Stimulated activated CD4-positive, alpha-beta T cell treated with anti-CD3 and anti-CD28 coated beads, Interleukin-1b, Interleukin-23, amount 100 ng/mL, for 24 hours (primary cell): ENCODE data around the gene REXO1.

ENCODE experiments used
- DNase-seq, 4 experiments: peaks; one replicate each; pipeline ENCODE4 v3.0.0-alpha.2; 2020; ENCODE audit warnings: low read depth in 4 of 4, low spot score in 1 of 4

REXO1 gene

DNA sequence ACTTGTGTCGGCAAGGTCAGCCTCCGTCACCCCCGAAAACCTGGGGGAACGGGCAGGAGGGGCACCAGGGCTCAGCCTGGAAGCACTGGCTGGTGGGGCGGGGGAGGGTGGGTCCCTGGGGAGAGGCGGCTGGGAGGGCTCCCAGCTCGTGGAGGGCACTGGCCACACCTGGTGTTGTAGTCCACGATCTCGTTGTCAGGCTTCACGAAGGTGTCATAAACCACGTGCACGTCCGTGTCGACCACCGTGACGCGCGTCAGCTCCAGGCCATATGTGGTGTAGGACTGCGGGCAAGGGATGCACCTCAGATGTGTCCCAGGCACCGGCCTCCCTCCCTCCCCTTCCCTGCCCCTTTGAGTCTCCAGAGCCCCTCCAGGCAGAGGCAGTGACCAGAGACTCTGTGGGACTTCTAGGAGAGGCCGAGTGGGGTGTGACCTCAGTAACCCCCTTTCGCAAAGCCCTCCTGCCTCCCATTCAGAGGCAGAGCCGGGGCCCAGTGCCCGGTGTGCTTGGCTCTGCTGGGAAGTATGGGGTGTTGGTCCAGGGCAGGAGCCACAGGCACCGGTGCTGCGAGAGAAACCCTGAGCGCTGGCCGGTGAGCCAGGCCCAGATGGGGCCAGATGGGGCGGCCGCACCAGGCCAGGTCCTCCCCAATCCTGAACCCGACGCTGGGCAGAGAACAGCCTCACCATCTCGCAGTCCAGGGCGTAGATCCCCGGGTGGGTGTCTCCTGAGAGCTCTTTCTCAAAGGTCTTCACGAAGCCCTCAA lies 31.6 kb downstream of the REXO1 start:
- DNase-seq = no peak

DNA sequence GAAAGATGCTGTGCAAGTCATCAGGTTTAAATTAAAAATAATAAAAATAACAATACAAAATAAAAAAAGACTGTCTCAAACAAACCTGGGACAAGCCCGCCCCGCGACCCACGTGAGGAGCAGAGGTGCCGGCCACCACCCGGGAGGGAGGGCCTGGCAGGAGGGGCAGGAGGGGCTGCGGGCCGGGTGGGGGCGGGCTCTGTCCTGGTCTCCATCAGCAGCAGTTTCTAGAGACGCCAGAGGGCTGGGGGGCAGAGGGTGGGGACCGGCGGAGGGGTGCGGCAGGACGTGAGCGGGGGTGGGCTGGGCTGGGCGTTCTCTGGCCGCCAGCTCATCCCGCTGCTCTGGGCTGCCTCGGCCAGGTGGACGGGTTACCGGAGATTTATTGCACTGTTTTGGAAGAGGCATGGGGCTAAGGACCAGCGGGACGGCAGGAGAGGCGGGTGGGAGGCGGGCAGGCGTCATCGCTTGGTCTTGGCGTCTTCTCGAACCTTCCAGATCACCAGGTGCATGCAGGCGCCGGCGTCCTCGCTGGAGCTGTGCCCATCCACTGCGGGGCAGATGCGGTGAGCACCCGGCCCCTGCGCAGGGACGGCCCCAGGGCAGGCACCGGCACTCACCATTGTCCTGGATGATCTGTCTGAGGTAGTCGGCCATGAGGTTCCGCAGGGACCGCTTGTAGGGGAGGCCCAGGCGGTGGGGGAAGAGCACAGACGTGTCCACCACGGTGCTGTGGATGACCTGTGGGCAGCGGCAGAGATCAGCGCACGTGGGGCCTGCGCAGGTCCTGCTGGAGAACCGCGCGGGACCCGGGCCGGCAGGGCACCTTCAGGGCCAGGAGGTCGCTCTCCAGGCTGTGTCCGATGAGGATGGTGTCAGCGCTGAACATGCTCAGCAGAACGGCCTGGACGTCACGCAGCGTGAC lies 32.4 kb downstream of the REXO1 start:
- no peak for DNase-seq

DNA sequence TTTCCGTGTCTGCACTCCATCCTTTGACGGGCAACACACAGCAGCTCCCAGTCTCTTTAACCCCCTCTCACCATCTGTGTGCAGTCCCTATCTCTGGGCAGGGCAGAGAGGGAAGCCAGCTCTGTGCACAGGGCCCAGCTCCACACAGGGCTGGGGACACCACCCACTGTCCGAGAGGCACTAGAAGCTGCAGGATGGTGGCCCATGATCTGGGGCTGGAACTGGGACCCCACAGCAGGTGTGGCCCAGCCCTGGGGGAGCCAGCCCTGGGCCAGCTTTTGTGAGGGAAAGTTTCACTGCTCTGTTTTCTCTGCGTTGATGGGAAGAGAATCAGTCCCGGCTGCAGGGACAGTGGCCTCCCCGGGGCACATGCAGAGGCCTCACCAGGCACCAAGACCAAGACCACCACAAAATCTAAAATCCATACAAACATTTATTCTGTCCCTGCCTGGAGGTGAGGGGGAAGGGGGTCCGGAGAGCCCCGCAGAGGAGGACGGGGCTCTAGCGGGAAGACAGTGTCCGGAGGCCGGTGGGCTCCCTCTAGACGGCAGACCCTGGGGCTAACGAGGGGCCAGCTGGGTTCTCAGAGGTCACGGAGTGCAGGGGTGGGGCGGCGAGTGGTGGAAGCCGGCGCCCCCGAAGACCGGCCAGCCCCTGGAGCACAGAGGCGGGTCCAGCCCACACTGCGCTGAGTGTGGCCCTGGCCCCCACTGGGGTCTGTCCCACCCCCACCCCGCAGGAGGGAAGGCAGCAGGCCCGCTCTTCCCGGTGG lies 33.3 kb downstream of the REXO1 start:
- no peak for DNase-seq

DNA sequence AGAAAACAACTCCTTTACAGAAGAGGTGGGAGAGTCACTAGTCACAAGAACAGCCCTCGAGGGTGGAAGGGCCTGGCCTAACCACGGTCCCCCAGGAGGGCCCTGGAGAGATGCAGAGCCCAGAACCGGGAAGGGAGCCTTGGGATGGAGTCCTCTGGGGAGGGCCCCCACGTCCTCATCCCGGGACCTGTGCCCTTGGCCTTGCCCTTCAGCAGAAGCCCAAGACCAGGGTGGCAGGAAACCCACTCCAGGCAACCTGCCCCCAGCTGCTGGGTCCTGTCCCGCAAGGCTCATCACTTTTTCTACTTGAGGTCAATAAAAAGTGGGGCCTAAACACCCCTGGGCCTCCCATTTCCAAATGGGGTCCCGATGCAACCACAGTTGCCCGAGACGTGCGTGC lies 33.9 kb downstream of the REXO1 start:
- DNase-seq = no peak

DNA sequence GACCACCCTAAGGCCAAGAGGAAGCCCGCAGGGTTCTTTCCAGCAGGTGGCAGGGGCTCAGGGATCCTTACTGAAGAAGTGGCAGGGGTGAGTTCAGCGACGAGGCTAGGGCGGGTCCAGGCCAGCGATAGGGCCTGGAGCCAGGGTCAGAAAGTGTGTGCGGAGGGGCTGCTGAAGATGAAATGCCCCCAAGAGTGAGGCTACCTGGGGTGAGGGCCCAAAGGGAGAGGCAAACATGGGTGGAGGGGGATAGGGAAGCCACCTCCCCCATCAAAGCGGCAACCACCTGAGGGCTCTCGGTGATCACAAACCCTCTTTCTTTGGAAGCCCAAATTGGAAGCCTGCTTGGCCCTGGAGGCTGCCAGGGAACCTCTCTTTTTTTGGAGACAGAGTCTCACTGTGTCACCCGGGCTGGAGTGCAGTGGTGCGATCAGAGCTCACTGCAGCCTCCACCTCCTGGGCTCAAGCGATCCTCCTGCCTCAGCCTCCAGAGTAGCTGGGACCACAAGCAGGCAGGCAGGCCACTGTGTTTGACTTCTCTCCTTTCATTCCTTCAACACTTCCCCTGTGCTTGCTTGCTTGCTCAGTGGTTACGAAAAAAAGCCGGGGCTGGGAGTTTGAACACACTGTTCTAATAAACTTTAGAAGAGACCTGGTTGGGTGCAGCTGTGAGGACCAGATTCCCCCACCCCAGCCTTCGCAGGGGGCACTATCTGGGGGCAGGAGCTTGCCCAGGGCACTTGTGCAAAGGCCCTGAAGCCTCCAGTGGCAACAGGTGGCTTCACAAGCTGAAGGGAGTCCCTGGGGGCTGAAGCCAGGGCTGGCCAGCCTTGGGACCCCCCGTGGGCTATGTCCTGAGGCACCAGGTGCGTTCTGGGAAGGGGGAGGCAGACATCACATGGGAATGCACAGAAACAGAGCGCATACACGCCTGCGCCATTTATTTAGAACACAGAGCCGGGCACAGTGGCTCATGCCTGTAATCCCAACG lies 34.8 kb downstream of the REXO1 start:
- no peak for DNase-seq

DNA sequence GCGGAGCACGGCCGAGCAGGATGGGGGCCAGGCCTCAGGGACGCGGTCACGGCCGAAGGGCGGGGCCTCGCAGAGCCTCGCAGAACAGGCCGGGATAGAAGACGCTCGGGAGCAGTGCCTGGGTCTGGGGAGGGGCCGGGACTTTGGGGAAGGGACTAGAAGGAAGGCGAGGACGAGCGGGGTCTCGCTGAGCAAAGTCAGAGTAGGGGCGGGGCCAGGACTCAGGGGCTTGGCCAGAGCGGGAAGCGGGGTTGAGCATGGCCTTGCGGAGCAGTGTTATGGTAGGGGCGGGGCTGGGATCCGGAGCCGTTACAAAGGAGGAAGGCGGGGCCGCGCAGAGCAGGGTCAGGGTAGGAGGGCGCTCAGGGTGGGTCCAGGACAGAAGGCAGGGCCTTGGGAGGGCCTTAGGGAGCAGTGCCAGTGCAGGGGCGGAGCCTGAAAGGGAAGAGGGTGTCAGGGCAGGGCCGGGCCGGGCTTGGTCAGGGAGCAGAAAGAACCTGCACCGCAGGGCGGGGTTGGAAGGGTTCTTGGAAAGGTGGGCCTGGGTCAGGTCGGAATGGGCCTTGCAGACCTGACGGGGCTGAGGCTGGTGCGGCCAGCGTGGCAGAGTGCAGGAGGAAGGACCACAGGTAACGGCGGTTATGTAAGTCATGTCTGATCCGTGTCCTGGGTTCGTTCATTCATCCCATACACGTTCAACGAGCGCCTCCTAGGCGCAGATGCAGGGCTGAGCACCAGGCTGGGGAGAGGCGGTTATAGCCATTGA lies 35.7 kb downstream of the REXO1 start:
- DNase-seq = peak; percentile 50 to 84 (median 61)

DNA sequence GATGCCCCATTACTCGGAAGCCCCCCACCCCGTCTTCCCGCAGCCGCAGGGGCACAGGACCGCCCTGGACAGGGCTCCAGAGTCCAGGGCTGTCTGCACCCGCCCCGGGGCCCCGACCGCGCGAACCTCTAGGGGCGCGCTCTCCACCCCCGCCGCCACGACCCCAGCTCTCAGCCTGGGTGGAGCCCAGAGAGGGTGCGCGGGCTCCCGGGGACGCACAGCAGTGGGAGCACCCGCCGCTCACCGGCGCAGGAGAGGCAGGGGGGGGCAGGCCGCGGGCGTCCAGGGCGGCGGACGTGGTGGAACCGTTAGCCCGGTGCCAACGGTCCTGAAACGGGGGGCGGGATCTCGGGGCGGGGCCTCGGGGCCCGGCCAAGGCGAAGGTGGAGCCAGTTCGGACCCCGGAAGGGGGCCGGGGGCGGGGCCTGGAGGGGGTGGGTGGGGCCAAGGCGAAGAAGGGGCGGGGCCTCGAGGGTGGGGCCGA lies 36.3 kb downstream of the REXO1 start, which contains the start of gene ATP8B3:
Gene ATP8B3, minus strand, starts transcription at position 335 of the 484 bp plus-strand sequence. CDS start 540 bp downstream, outside the sequence.
- peak in 2 of 4 experiments; percentile 50 to 54 for DNase-seq

DNA sequence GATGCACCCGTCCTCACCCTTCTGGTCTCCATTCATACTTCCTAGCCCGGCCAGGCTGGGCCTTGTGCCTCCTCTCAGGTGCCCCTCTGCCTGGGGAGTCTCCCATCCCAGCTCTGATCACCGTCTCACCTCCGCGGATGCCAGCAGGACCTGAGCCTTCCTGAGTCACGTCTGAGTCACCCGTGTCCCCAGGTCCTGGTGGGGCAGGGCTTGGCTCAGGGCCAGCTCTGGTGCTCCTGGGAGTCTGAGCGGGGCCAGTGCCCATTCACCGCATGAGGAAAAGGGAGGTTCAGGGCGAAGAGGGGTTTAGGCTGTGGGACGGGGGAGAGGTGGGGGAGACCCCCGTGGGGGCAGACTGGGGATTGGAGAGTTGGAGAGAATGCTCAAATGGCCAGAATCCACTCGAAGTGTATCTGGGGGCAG lies 36.8 kb downstream of the REXO1 start:
- DNase-seq = peak in 3 of 4 experiments; percentile 26 to 46 (median 34)

DNA sequence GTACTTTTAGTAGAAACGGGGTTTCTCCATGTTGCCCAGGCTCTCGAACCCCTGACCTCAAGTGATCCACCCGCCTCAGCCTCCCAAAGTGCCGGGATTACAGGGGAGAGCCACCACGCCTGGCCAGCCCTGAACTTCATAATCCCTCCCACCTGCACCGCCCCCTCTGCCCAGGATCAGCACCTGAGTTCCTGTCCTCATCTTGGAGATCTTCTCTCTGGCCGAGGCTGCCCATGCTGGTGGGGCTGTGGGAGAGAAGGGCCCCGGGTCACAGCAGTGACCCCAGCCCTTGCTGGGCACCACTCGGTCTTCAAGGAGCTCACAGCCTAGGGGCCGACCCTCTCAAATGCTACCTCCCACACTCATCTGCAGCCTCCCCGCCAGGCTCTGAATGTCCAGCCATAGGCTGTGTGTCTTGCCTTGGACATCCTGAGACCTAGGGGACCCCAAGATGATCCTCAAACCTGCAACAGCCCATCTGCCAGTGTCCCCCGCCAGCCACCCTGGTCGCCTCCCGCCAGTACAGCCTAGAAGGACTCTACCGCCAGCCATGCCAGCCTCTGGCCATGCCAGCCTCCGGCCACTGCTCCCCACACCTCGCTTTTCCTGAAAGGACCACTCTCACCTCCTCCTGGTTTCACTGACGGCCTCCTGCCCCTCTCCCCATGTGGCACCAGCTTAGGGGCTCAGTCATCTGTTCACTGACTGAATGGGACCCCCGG lies 37.7 kb downstream of the REXO1 start:
- DNase-seq = no peak

DNA sequence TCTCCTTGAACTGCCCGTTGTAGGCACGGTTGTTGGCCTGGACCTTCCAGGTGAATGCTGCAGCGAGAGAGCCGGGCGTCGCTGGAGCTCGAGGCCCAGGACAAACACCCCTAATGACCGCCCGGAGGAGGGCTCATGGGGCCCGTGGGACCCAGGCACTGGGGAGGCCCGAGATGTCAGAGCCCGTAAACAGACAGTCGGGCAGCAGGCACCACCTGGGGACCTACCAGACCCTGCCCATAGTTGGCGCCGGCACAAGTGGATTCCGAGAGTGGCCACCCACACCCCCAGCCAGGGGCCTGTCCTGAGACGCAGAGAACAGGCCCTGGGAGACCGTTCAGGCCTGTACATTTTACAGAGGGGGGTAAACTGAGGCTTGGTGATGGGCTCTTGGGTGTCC lies 38.6 kb downstream of the REXO1 start:
- no peak for DNase-seq

DNA sequence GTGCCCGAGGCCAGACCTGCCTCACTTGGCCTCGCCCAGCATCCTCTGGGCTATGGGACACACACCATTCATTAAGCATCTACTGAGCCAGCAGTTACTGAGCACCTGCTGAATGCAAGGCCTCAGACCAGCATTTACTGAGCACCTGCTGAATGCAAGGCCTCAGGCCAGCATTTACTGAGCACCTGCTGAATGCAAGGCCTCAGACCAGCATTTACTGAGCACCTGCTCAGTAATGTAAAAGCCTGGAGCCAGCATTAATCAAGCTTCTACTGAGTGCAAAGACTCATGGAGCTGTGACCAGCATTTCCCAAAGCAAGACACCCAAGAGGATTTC lies 39.9 kb downstream of the REXO1 start:
- DNase-seq = no peak

DNA sequence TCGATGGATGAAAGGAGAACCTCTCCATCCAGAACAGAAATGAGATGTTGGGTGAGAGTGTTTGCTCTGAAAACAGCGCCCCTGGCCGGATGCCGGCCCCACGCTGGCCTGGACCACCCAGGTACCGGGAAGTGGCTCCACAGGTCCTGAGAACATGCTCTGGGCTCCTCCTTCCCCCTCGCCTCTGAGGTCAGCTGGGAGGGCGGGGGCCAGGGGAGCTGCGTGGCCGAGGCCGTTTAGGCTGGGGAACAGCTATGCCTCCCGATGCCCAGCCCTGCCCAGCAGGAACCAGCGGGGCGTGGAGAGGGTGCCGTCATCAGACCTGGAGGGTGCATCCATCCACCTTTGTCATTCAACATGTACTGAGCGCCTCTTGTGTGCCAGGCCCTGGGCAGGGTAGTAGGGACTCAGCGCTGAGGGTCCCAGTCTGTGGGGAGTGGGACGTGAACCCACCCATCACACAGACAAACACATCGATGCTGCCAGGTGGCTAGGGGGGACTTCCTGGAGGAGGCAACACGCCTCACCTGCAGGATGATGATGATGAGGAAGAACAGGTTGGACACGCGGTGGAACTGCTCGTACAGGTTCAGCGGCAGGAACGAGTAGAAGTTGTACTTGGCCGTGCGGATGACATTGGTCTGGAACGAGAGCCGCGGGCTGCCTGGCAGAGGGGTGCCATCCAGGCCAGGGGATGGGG lies 40.4 kb downstream of the REXO1 start:
- no peak for DNase-seq

DNA sequence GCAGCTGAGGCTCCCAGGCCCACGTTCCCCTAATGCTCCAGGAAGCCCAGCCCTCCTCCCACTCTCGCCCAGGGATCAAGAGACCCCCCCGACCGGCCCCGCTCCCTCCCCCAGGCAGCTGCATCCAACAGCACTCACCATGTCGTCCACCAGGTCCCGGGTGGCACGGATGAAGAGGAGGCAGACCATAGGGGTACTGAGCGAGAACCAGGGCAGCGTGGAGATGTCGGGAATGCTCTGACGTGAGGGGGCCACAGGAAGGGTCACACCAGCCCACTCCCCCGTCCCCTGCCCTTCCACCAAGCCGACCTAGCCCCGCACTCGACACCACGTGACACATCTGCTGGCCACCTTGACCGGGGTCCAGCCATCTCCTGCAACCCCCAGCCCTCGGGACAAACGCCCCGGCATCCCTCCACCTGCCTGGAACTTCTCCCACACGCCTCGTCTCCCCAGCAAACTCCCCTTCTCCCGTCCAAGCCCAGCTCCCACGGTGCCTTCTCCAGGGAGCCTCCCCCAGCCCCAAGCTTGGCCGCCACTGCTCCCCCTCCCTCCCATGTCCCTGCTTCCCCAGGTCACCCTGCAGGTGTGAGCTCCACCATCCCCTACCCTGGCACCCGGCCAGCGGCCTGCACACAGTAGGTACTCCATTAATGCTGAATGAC lies 41.1 kb downstream of the REXO1 start:
- no peak for DNase-seq

DNA sequence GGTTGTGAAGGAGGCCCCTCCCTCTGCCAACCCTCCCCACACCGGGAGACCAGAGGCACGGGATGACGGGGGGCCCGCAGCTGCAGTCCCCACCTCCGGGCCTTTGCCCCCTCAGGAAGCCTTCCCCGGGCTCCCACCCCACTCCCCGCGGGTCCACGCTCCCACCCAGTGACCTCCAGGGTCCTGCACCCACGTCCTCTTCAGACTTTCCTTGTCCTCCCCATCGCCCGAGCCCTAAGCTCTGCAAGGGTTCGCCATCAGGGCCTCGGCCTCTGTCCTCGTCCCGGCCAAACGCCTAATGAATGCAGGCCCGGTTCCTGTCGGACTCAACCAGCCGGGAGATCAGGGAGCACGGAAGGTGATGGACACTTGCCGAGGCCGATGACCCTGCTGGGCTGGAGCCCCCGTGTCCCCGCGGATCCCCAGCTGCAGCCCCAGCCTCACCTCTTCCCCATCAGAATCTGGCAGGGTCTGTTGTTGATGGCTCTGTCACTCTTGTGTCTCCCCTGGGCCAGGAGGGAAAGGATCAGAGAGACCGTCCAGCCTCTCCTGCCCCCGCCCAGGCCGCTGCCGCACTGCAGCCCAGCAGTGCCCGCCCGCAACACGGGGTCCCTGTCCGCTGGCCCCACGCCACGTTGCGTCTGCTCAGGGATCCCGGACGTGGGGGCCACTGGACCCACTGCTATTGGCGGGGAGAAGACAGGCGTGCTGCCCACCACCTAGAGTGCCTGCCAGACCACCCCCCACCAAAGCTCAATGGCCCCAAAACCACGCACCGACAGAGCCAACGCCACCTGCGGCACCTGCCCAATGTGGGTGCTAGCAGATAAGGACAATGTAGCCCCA lies 41.9 kb downstream of the REXO1 start:
- DNase-seq = no peak

DNA sequence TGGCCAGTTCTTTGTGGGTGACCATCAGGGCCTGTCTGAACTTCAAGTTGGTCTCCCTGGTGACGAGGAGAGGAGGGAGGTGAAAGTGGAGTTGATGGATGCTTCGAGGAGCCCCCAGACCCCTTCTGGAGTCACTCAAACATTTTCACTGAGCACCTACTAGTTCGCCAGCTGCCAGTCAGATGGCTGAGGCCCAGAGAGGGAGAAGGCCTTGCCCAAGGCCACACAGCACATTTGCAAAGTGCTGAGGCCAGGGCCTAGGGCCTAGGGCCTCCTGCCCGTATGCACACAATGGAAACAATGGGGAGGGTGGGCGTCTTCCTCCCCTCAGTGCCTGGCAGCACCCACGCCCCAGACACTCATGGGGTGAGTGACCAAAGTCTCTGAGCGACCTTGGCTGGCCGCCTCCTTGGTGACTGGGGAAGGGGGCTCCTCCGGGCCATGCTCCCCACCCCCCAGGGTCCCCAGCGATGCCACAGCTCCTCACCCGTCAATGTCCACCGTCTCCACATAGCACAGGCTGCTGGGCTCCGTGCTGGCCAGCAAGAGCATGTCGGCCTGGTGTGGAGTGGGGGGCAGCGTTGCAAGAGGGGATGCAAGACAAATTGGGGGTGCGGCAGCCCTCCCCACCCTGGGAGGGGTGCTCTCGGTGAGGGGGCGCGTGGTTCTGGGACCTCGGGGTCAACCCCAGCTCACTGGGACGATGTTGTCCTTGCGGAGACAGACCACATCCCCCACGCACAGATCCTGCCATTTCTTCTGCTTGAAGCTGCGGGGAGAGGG lies 42.7 kb downstream of the REXO1 start:
- DNase-seq = no peak

DNA sequence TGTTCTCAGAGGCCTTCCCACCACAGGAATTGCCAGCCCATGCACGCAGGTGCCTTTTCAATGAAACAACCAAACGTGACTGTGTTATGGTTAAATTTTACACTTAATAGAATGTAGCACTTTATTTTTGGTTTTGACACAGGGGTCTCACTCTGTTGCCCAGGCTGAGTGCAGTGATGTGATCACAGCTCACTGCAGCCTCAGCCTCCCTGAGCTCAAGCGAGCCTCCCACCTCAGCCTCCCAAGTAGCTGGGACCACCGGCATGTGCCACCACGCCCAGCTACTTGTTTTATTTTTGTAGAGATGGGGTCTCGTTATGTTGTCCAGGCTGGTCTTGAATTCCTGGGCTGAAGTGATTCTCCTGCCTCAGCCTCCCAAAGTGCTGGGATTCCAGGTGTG lies 43.4 kb downstream of the REXO1 start:
- DNase-seq = no peak
